Smooth muscle cell (in vitro differentiated cells): ENCODE data around the gene EEFSEC. TPM values are rescaled to one million over a fixed set of nuclear protein-coding genes. Genes with fewer than 3 reads are reported as not detected.

ENCODE experiments used
- DNase-seq: peaks from one replicate; lab custom pipeline; 2025; ENCODE audit not compliant: unreplicated experiment; lab: John Stamatoyannopoulos, UW
- H2AFZ ChIP-seq: fragments of 200-600 bp; sonication (generic); 2 replicates; pipeline ENCODE4 v1.6.0; 2016; ENCODE audit warnings: antibody characterized with exemption, low read depth, mild to moderate bottlenecking
- H3F3A ChIP-seq: fragments of 200-600 bp; sonication (generic); 2 replicates; pipeline ENCODE4 v1.6.0; 2017; ENCODE audit warnings: antibody characterized with exemption, low read depth
- H3K27ac ChIP-seq: fragments of 200-600 bp; sonication (generic); 2 replicates; pipeline ENCODE4 v1.5.1; 2016; ENCODE audit warnings: low read depth, mild to moderate bottlenecking
- H3K27me3 ChIP-seq: fragments of 200-600 bp; sonication (generic); 2 replicates; pipeline ENCODE4 v1.6.1; 2016; ENCODE audit warnings: low read depth, mild to moderate bottlenecking
- H3K36me3 ChIP-seq: fragments of 200-600 bp; sonication (generic); 2 replicates; pipeline ENCODE4 v1.5.1; 2016; ENCODE audit warnings: low read depth
- H3K4me1 ChIP-seq: fragments of 200-600 bp; sonication (generic); 2 replicates; pipeline ENCODE4 v1.5.1; 2016; ENCODE audit warnings: low read depth
- H3K4me2 ChIP-seq: fragments of 200-600 bp; sonication (generic); 2 replicates; pipeline ENCODE4 v1.6.0; 2016; ENCODE audit warnings: mild to moderate bottlenecking
- H3K4me3 ChIP-seq: fragments of 200-600 bp; sonication (generic); 2 replicates; pipeline ENCODE4 v1.5.1; 2016; ENCODE audit warnings: mild to moderate bottlenecking
- H3K79me2 ChIP-seq: fragments of 200-600 bp; sonication (generic); 2 replicates; pipeline ENCODE4 v1.6.0; 2016; ENCODE audit warnings: low read depth, mild to moderate bottlenecking
- H3K9ac ChIP-seq: fragments of 200-600 bp; sonication (generic); 2 replicates; pipeline ENCODE4 v1.6.0; 2016; ENCODE audit warnings: low read depth
- H3K9me3 ChIP-seq: fragments of 200-600 bp; sonication (generic); replicated peaks from 2 replicates; pipeline ENCODE4 v1.5.1; 2016; ENCODE audit warnings: low read depth
- H4K20me1 ChIP-seq: fragments of 200-600 bp; sonication (generic); 2 replicates; pipeline ENCODE4 v1.6.0; 2016; ENCODE audit warnings: low read depth
- CTCF ChIP-seq: fragments of 200-600 bp; sonication (generic); IDR thresholded peaks from 2 replicates; pipeline ENCODE4 v1.5.1; 2017; ENCODE audit warnings: borderline replicate concordance, mild to moderate bottlenecking, antibody characterized with exemption; ENCODE audit not compliant: insufficient read depth, poor library complexity, severe bottlenecking
- WGBS: methylation state at CpG from one replicate; pipeline ENCODE4 v1.1.7; 2016; ENCODE audit warnings: low lambda C conversion rate; 5-methylcytosine and 5-hydroxymethylcytosine counted together
- polyA plus RNA-seq: library from polyadenylated mRNA; unstranded; fragments of >200 nt; fragmentation: Nextera tagmentation; extraction: Ambion mirVana; gene quantifications from 2 replicates; pipeline ENCODE4 v1.2.1, GENCODE V29; 2016
- total RNA-seq: library from RNA; depleted of rRNA; stranded (reverse); fragments of >200 nt; gene quantifications from 2 replicates; pipeline ENCODE4 v1.2.3, GENCODE V29; 2014

The EEFSEC gene
- total and polyA plus RNA-seq, 2 experiments from 2014 or later, result 12.4 to 17.1 TPM

- H3K9me3 ChIP-seq, result no peaks in the 10 kb centered on the region
- TF ChIP-seq CTCF, result no peak
- no peak overlapping the region for H3K27ac ChIP-seq
- H3K4me1 ChIP-seq, result no peaks in the 10 kb centered on the region
- DNase-seq, result no peak
- H3K4me2 ChIP-seq, result no peak overlapping the region
- no peaks in the 10 kb centered on the region for H3K36me3 ChIP-seq
- WGBS, result 93% methylated on average over 11 of the region's 11 CpGs
- no peaks in the 10 kb centered on the region for H4K20me1 ChIP-seq
- H3K9ac ChIP-seq, result no peak overlapping the region
- H3K79me2 ChIP-seq, result no peaks in the 10 kb centered on the region
- no peaks in the 10 kb centered on the region for H3K27me3 ChIP-seq
- H3K4me3 ChIP-seq, result no peak overlapping the region
- H2AFZ ChIP-seq, result no peak overlapping the region
- H3F3A ChIP-seq, result no peaks in the 10 kb centered on the region
These were observed 165.1 kb downstream of the EEFSEC start for GRCh38 chr3:128318275-128318941.

GRCh38 chr3:128319107-128319506, 165.8 kb downstream of the EEFSEC start:
- H3K27me3 ChIP-seq, result no peaks in the 10 kb centered on the region
- H3K9me3 ChIP-seq, result no peaks in the 10 kb centered on the region
- no peaks in the 10 kb centered on the region for H3F3A ChIP-seq
- H3K36me3 ChIP-seq, result no peaks in the 10 kb centered on the region
- no peaks in the 10 kb centered on the region for H3K4me1 ChIP-seq
- H3K4me3 ChIP-seq, result no peak overlapping the region
- no peak overlapping the region for H3K27ac ChIP-seq
- WGBS, result 93% methylated on average over 8 of the region's 8 CpGs
- H3K9ac ChIP-seq, result no peak overlapping the region
- no peak for DNase-seq
- no peaks in the 10 kb centered on the region for H3K79me2 ChIP-seq
- H4K20me1 ChIP-seq, result no peaks in the 10 kb centered on the region
- no peak overlapping the region for H2AFZ ChIP-seq
- H3K4me2 ChIP-seq, result no peak overlapping the region
- TF ChIP-seq CTCF, result no peak

- DNase-seq, result no peak
These were observed 166.5 kb downstream of the EEFSEC start for GRCh38 chr3:128319741-128320141.

More at GRCh38 chr3:128319741-128320141, 166.5 kb downstream of the EEFSEC start:
- Histone ChIP-seq H3K36me3 (no peaks in the 10 kb centered on the region), H3K79me2 (no peaks in the 10 kb centered on the region), H3K27ac (no peak overlapping the region), H3F3A (no peaks in the 10 kb centered on the region), H3K4me3 (no peak overlapping the region), H3K4me2 (no peak overlapping the region), H3K27me3 (no peaks in the 10 kb centered on the region), H3K9me3 (no peaks in the 10 kb centered on the region), H3K4me1 (no peaks in the 10 kb centered on the region), H4K20me1 (no peaks in the 10 kb centered on the region), H3K9ac (no peak overlapping the region), H2AFZ (no peak overlapping the region)
- TF ChIP-seq CTCF, result no peak
- WGBS, result 97% methylated on average over 6 of the region's 6 CpGs
